BLaER1 (cell line): ENCODE data around the gene CYB561D2.

ENCODE experiments used
- H3K27ac ChIP-seq: shearing (Covaris generic); formaldehyde crosslinking; 2 replicates; pipeline ENCODE4 v1.8.1; 2022
- H3K27me3 ChIP-seq: shearing (Covaris generic); formaldehyde crosslinking; 2 replicates; pipeline ENCODE4 v1.8.1; 2022
- H3K36me3 ChIP-seq: shearing (Covaris generic); formaldehyde crosslinking; 2 replicates; pipeline ENCODE4 v1.8.1; 2022
- H3K4me1 ChIP-seq: shearing (Covaris generic); formaldehyde crosslinking; 2 replicates; pipeline ENCODE4 v1.8.1; 2022
- H3K4me2 ChIP-seq: shearing (Covaris generic); formaldehyde crosslinking; 2 replicates; pipeline ENCODE4 v1.8.1; 2022
- H3K4me3 ChIP-seq: shearing (Covaris generic); formaldehyde crosslinking; 2 replicates; pipeline ENCODE4 v1.8.1; 2022
- H3K9ac ChIP-seq: shearing (Covaris generic); formaldehyde crosslinking; 2 replicates; pipeline ENCODE4 v1.8.1; 2022
- H3K9me3 ChIP-seq: shearing (Covaris generic); formaldehyde crosslinking; 2 replicates; pipeline ENCODE4 v1.8.1; 2022
- H4K20me1 ChIP-seq: shearing (Covaris generic); formaldehyde crosslinking; 2 replicates; pipeline ENCODE4 v1.8.1; 2022
- Cebpa-rat ChIP-seq: shearing (Covaris generic); IDR thresholded peaks from 2 replicates; pipeline ENCODE4 v1.8.1; 2022

The CYB561D2 gene

GRCh38 chr3:50353245-50354004 lies 2.8 kb downstream of the CYB561D2 start:
- H3K36me3 ChIP-seq = peaks cover 71% of the 10 kb centered on the region
- TF ChIP-seq Cebpa-rat = no peak
- H3K27me3 ChIP-seq = no peaks in the 10 kb centered on the region
- peaks cover 86% of the 10 kb centered on the region for H4K20me1 ChIP-seq
- H3K4me2 ChIP-seq = no peak overlapping the region
- H3K9me3 ChIP-seq = no peaks in the 10 kb centered on the region
- H3K27ac ChIP-seq = no peak overlapping the region
- no peak overlapping the region for H3K4me3 ChIP-seq
- peak overlapping the region; percentile 29; the same call in 1 of the 2 replicates for H3K9ac ChIP-seq
- H3K4me1 ChIP-seq = peaks cover 64% of the 10 kb centered on the region

GRCh38 chr3:50354186-50354764 lies 3.6 kb downstream of the CYB561D2 start:
- H3K4me3 ChIP-seq = no peak overlapping the region
- no peaks in the 10 kb centered on the region for H3K9me3 ChIP-seq
- peaks cover 90% of the 10 kb centered on the region for H4K20me1 ChIP-seq
- H3K4me2 ChIP-seq = no peak overlapping the region
- no peak overlapping the region for H3K27ac ChIP-seq
- peak overlapping the region; percentile 29 for H3K9ac ChIP-seq
- H3K36me3 ChIP-seq = peaks cover 63% of the 10 kb centered on the region
- no peak for TF ChIP-seq Cebpa-rat
- no peaks in the 10 kb centered on the region for H3K27me3 ChIP-seq
- peaks cover 60% of the 10 kb centered on the region for H3K4me1 ChIP-seq

DNA sequence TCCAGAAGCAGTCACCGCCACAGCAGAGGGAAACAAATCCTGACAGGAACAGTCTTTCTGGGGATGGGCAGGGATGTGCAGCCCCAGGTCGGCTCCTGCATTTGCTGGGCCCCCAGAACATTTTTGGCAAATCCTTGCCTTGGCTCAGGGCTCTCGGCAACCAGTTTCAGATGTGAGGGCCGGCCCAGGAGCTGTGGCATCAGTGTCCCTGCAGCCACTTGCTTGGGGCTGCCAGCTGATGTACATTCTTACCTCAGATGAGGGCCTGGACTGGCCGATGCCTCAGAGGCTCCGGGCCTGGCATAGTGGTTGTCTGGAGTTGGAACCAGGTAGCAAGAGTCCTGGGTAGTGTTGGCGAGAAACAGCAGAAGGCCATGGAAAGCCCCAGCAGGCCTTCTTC lies 4.2 kb downstream of the CYB561D2 start:
- H3K27ac ChIP-seq = no peak overlapping the region
- TF ChIP-seq Cebpa-rat = no peak
- H3K9me3 ChIP-seq = no peaks in the 10 kb centered on the region
- no peak overlapping the region for H3K4me2 ChIP-seq
- H3K9ac ChIP-seq = peak overlapping the region; percentile 15; the same call in 1 of the 2 replicates
- no peak overlapping the region for H3K4me3 ChIP-seq
- peaks cover 57% of the 10 kb centered on the region for H3K4me1 ChIP-seq
- no peaks in the 10 kb centered on the region for H3K27me3 ChIP-seq
- peaks cover 84% of the 10 kb centered on the region for H4K20me1 ChIP-seq
- peaks cover 63% of the 10 kb centered on the region for H3K36me3 ChIP-seq

DNA sequence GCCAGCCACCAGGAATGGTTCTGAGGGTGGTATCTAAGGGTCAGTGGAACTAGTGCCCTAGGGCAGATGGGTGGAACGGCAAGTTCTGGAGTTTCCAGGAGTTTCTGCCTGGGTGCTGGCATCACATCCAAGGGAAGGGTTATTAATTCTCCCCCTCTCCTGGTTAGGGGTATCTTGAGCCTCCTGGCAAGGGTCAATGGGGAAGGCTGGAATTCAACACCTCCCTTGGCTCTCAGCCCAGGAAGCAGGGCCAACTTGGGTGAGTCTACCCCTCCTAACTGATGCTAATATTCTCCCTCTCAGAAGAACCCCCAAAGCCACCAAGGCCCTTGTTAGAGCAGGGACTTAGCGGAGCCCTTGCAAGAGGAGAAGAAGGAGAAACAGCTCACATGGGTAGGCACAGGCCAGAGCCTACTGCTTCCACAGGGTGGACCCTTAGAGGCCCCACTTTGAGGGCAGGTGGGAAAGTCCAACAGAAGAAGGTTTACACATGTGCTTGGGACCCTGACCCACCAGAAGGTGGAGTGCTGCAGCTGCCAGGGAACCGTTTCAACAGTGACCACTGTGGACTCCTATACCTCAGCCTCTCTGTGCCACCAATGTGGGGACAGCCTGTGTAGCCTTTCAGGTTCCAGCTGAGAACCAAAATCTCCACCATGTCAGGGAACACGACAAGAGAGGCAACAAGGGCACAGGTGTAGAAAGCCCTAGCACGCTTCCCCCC lies 5.3 kb downstream of the CYB561D2 start:
- H3K36me3 ChIP-seq = peaks cover 63% of the 10 kb centered on the region
- peak overlapping the region; percentile 90 for H3K4me3 ChIP-seq
- H3K9me3 ChIP-seq = no peaks in the 10 kb centered on the region
- no peak overlapping the region for H3K27ac ChIP-seq
- no peaks in the 10 kb centered on the region for H3K27me3 ChIP-seq
- peak overlapping the region; percentile 95 for H3K9ac ChIP-seq
- peak overlapping the region; percentile 100 for H3K4me2 ChIP-seq
- H3K4me1 ChIP-seq = peaks cover 55% of the 10 kb centered on the region
- no peak for TF ChIP-seq Cebpa-rat
- peaks cover 82% of the 10 kb centered on the region for H4K20me1 ChIP-seq

GRCh38 chr3:50356553-50356952 lies 5.9 kb downstream of the CYB561D2 start:
- peak overlapping the region; percentile 95 for H3K9ac ChIP-seq

GRCh38 chr3:50357481-50357880 lies 6.8 kb downstream of the CYB561D2 start:
- peaks cover 57% of the 10 kb centered on the region for H3K36me3 ChIP-seq
- peak overlapping the region; percentile 100 for H3K4me2 ChIP-seq
- H3K4me3 ChIP-seq = peak overlapping the region; percentile 90
- H3K4me1 ChIP-seq = peaks cover 50% of the 10 kb centered on the region
- H4K20me1 ChIP-seq = peaks cover 67% of the 10 kb centered on the region
- H3K27ac ChIP-seq = peak overlapping the region; percentile 30; the same call in 1 of the 2 replicates
- H3K9ac ChIP-seq = peak overlapping the region; percentile 95
- no peaks in the 10 kb centered on the region for H3K27me3 ChIP-seq
- no peak for TF ChIP-seq Cebpa-rat
- no peaks in the 10 kb centered on the region for H3K9me3 ChIP-seq

More at GRCh38 chr3:50356553-50356952, 5.9 kb downstream of the CYB561D2 start:
- Histone ChIP-seq H3K36me3 (peaks cover 61% of the 10 kb centered on the region), H3K9me3 (no peaks in the 10 kb centered on the region), H4K20me1 (peaks cover 76% of the 10 kb centered on the region), H3K4me2 (peak overlapping the region; percentile 100), H3K27ac (no peak overlapping the region), H3K4me3 (peak overlapping the region; percentile 90), H3K27me3 (no peaks in the 10 kb centered on the region), H3K4me1 (peaks cover 50% of the 10 kb centered on the region)
- TF ChIP-seq Cebpa-rat = no peak

DNA sequence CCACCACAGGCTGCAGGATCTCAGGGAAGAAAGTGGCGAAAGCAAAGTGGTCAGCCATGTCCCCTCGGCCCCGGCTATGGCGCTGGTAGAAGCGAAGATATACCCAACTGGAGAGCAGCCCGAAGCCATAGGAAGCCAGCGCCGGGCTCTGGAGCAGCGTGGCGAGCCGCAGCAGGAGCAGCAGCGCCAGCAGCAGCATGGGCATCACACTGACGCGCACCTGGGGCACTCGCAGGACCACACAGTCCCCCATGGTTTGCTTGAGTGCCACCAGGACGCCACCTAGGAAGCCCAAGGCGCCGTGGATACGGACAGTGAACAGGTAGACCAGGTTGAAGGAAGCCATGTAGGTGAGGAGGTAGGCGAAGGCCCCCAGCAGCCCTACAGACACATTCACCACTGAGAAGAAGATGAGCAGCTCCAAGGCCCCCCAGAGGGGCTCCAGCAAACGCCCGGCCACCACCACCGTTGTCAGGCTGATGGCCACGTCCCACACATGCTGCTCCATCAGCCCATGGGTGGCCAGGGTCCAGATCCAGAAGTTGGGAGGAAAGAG lies 7.8 kb downstream of the CYB561D2 start:
- peak overlapping the region; percentile 95 for H3K27ac ChIP-seq

DNA sequence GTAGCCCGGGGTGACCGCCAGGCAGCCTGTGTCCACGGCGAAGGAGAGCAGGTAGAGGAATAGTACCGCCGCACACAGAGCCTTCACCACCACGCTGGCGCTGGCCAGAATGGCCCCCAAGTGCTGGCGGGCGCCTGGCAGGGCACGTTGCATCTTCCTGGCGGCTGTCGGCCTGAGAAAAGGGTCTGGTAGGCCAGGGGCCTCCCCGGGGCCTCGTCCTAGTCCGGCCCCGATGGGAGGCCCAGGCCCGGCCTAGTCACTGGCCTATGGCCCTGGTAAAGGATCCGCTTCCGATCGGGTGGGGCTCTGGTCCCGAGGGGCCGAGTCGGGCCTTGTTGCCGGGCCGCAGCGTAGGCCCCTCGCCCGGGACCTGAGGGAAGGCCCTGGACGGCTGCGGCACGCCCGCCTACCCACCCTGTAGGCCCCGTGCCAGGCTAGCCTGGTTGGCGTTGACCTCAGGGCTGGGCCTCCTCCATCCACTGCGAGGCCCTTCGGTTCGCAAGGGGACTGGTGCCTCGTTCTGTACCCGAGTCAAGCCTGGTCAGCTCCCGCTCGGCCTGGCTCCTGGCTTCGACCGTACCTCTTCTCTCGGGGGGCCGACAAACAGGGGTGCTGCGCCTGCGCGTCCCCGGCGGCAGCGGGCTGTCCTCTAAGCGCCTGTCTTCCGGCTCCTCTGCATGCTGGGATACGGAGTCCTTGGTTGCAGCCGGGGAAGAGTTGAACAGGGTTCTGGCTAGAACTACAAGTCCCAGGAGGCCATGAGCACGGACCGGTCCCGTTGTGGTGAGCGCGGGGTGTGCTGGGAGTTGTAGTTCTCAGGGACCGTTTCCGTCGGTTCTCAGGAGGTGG lies 8.5 kb downstream of the CYB561D2 start, which contains the start of gene TMEM115:
Gene TMEM115 (minus strand): TSS at position 611 of the 849 bp plus-strand sequence. CDS start 458 bp downstream, at position 153.
- Histone ChIP-seq H3K27ac (peak within 1 kb of the TSS; percentile 95), H3K36me3 (peaks cover 44% of the 10 kb centered on the region), H3K9ac (peak within 1 kb of the TSS; percentile 95), H3K4me2 (peak within 1 kb of the TSS; percentile 100), H4K20me1 (peaks cover 50% of the 10 kb centered on the region), H3K27me3 (no peaks in the 10 kb centered on the region), H3K4me3 (peak within 1 kb of the TSS; percentile 90), H3K4me1 (peaks cover 51% of the 10 kb centered on the region), H3K9me3 (no peaks in the 10 kb centered on the region)
- TF ChIP-seq Cebpa-rat = no peak

More for the DNA sequence above, 7.8 kb downstream of the CYB561D2 start:
- Histone ChIP-seq H3K36me3 (peaks cover 51% of the 10 kb centered on the region), H3K4me2 (peak overlapping the region; percentile 100), H3K9me3 (no peaks in the 10 kb centered on the region), H3K27me3 (no peaks in the 10 kb centered on the region), H3K4me3 (peak overlapping the region; percentile 90), H3K4me1 (peaks cover 50% of the 10 kb centered on the region), H3K9ac (peak overlapping the region; percentile 95), H4K20me1 (peaks cover 57% of the 10 kb centered on the region)
- TF ChIP-seq Cebpa-rat = no peak

GRCh38 chr3:50359760-50360110 lies 9.1 kb downstream of the CYB561D2 start:
- H3K27ac ChIP-seq = no peak overlapping the region
- H3K9ac ChIP-seq = no peak overlapping the region

More at GRCh38 chr3:50359760-50360110, 9.1 kb downstream of the CYB561D2 start:
- H4K20me1 ChIP-seq = peaks cover 44% of the 10 kb centered on the region
- peak overlapping the region; percentile 53 for H3K4me2 ChIP-seq
- H3K36me3 ChIP-seq = peaks cover 38% of the 10 kb centered on the region
- H3K9me3 ChIP-seq = no peaks in the 10 kb centered on the region
- TF ChIP-seq Cebpa-rat = no peak
- H3K4me1 ChIP-seq = peaks cover 57% of the 10 kb centered on the region
- no peaks in the 10 kb centered on the region for H3K27me3 ChIP-seq
- no peak overlapping the region for H3K4me3 ChIP-seq
